ENCODE data around the gene LTBP1. TPM values are rescaled to one million over a fixed set of nuclear protein-coding genes. Genes with fewer than 3 reads are reported as not detected.
A peak's percentile ranks its signal among the peaks of the same experiment; 100 is the strongest.

LTBP1 gene
- total and polyA plus RNA-seq, 7 experiments from 2014 or later = 0.29 to 2.1 TPM; not detected in 5

DNA sequence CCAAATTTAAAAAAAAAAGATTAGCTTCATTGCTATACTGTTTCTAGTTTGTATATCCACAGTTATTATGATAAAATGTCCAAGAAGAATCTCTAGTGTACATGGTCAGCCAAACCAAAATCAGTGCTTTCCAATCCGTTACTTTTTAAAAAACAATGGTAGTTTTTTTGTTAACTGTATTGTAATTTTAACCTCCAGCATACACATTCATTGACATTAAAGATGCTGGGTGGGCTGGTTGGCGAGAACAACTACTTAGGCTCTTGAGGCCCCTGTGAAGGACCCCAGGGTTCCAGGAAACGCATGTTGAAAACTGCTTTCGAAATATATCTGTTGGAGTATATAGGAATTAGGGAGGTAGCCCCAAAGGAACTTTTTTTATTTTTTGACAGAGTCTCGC is 422.4 kb downstream of the LTBP1 start:
- Histone ChIP-seq H3K9me3 (ENCODE audit: control insufficient read depth in 2 of 3, low read length in 3 of 3) (no peaks in the 10 kb centered on the region), H3K36me3 (ENCODE audit: control insufficient read depth in 2 of 3, insufficient read depth in 3 of 3, low read length in 3 of 3) (no peaks in the 10 kb centered on the region), H3K27ac (ENCODE audit: low read depth, low read length) (no peak overlapping the region), H3K4me1 (ENCODE audit: control insufficient read depth in 2 of 2, insufficient read depth in 2 of 2, low read length in 2 of 2) (no peaks in the 10 kb centered on the region), H3K4me3 (ENCODE audit: low read length) (no peak overlapping the region), H3K27me3 (ENCODE audit: control insufficient read depth in 2 of 2, insufficient read depth in 2 of 2, low read length in 2 of 2) (no peaks in the 10 kb centered on the region)
- Mint-ChIP-seq H3K27me3 (peaks cover 0 to 17% (median 3%) of the 10 kb centered on the region in 5 donors), H3K4me1 (no peaks in the 10 kb centered on the region), H3K27ac (no peak overlapping the region), H3K36me3 (peaks cover 0 to 1% (median 0%) of the 10 kb centered on the region in 5 donors), H3K9me3 (no peaks in the 10 kb centered on the region), H3K4me3 (no peak overlapping the region)
- intact Hi-C loops (cut with micrococcal nuclease) = no loop called here
- ATAC-seq = no peak
- CTCF ChIA-PET = no interaction called here
- POLR2A ChIA-PET = no interaction called here
- DNase-seq = no peak

DNA sequence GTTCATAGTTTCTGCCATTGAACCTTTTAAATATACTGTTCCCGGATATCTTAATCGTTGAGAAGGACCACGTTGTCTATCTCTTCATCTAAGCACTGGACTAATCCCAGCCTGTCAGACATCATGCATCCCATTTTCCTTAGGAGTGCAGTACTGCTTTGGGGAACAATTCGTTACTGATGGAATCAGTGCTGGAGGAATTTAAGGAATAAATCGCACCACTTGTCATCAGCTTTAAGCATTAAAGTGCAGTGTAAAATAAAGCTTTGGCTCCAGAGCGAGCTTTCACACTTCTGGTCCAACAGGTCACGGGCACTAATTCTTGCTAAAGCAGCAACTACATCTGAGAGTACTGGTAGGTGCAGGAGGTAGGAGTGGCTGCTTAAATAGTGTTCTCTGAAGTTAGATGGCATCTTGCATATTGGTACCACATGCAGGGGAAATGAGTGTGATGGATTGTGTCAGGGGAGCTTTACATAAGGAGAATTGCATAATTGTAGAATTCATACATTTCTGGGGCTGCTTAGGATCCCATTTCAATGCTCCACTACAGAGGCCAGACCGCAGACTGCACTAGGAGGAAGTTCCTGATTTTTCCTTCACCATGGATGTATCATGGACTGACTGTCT is 424.0 kb downstream of the LTBP1 start:
- H3K27ac ChIP-seq (ENCODE audit: low read depth, low read length) = no peak overlapping the region
- no peak overlapping the region for H3K4me3 Mint-ChIP-seq
- CTCF ChIA-PET = no interaction called here
- H3K27ac Mint-ChIP-seq = no peak overlapping the region
- H3K4me3 ChIP-seq (ENCODE audit: low read length) = no peak overlapping the region
- H3K27me3 ChIP-seq (ENCODE audit: control insufficient read depth in 2 of 2, insufficient read depth in 2 of 2, low read length in 2 of 2) = no peaks in the 10 kb centered on the region
- no peaks in the 10 kb centered on the region for H3K4me1 ChIP-seq (ENCODE audit: control insufficient read depth in 2 of 2, insufficient read depth in 2 of 2, low read length in 2 of 2)
- no peaks in the 10 kb centered on the region for H3K4me1 Mint-ChIP-seq
- H3K36me3 ChIP-seq (ENCODE audit: control insufficient read depth in 2 of 3, insufficient read depth in 3 of 3, low read length in 3 of 3) = no peaks in the 10 kb centered on the region
- no peaks in the 10 kb centered on the region for H3K9me3 ChIP-seq (ENCODE audit: control insufficient read depth in 2 of 3, low read length in 3 of 3)
- H3K9me3 Mint-ChIP-seq = no peaks in the 10 kb centered on the region
- intact Hi-C loops (cut with micrococcal nuclease) = loop anchor here (5.0 to 10.0 kb wide), 2 partner anchors 146 to 598 kb away; no protein-coding TSS in a partner anchor
- no peak for ATAC-seq
- H3K36me3 Mint-ChIP-seq = no peaks in the 10 kb centered on the region
- DNase-seq = no peak
- POLR2A ChIA-PET = no interaction called here
- peaks cover 0 to 15% (median 0%) of the 10 kb centered on the region in 5 donors for H3K27me3 Mint-ChIP-seq

DNA sequence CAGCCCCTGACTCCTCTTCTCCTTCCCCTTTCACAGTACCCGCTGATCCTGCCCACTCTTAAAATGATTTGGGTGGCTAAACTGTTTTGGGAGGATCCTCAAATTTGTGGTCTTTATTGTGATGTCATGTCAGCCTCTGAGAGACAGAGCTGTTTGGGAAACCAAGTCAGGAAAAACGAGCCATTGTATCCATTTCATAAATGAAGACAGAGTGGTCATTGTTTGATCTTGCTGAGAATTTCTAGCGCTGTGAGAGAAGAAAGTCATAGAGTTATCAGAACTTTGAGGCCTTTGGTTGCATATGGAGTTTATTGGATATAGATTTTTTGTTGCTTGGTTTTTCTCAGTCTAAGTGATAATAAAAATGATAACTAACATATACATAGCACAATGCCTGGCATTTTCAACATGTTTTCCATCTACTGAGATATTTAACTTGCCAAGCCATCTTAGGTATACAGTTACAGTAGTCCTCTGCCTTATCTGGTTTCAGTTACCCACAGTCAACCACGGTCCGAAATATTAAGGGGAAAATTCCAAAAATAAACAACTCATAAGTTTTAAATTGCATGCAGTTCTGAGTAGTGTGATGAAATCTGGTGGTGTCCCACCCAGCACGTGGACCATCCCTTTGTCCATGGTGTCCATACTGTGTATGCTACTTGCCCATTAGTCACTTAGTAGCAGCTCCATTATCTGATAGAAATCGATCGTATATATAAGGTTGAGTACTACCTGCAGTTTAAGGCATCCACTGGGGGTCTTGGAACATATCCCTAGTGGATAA is 424.7 kb downstream of the LTBP1 start:
- no peak for DNase-seq
- ChIA-PET POLR2A (no interaction called here), CTCF (interaction anchor here (0.7 to 1.7 kb wide), 5 partner anchors 10 to 367 kb away, joined by 3 to 7 read pairs (median 3); no protein-coding TSS in a partner anchor)
- H3K27ac ChIP-seq (ENCODE audit: low read depth, low read length) = no peak overlapping the region
- Mint-ChIP-seq H3K4me3 (no peak overlapping the region), H3K9me3 (no peaks in the 10 kb centered on the region), H3K27me3 (peaks cover 0 to 11% (median 0%) of the 10 kb centered on the region in 5 donors), H3K36me3 (no peaks in the 10 kb centered on the region), H3K27ac (no peak overlapping the region), H3K4me1 (no peaks in the 10 kb centered on the region)
- no peak for ATAC-seq
- intact Hi-C loops (cut with micrococcal nuclease) = loop anchor here (2.0 to 10.0 kb wide), 3 partner anchors 147 to 599 kb away; no protein-coding TSS in a partner anchor
- no peaks in the 10 kb centered on the region for H3K36me3 ChIP-seq (ENCODE audit: control insufficient read depth in 2 of 3, insufficient read depth in 3 of 3, low read length in 3 of 3)
- no peaks in the 10 kb centered on the region for H3K27me3 ChIP-seq (ENCODE audit: control insufficient read depth in 2 of 2, insufficient read depth in 2 of 2, low read length in 2 of 2)
- no peaks in the 10 kb centered on the region for H3K4me1 ChIP-seq (ENCODE audit: control insufficient read depth in 2 of 2, insufficient read depth in 2 of 2, low read length in 2 of 2)
- no peak overlapping the region for H3K4me3 ChIP-seq (ENCODE audit: low read length)
- no peaks in the 10 kb centered on the region for H3K9me3 ChIP-seq (ENCODE audit: control insufficient read depth in 2 of 3, low read length in 3 of 3)

DNA sequence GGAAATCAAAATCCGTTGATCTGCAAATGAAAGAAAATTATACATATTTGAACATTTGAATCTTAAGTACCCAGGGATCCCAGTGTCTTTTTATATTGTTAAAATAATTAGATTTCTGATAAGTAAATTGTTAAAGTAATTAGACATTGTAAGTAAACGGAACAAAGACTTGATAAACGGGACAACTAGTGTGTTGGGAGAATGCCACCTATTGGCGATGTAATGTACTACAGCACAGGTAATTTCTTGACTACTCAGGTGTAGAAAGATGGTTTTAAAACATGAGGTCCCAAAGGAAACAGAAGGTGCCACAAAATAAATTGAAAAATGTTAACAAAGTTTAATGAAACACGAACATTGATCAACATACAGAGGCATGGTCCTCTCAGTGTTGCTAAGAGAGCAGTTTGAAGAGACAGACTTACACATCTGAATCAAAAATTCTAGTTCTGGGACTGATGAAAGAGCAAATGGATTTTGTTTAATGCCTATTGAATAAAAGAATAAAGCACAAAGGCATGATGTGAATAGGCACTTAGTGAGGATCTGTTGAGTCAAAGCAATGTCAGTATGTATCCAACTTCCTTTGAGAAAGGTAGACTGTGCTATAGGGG is 426.3 kb downstream of the LTBP1 start:
- no peaks in the 10 kb centered on the region for H3K9me3 Mint-ChIP-seq
- ChIA-PET POLR2A (no interaction called here), CTCF (interaction anchor here (1.1 to 1.7 kb wide), 3 partner anchors 9 to 279 kb away, joined by 3 to 7 read pairs (median 3); no protein-coding TSS in a partner anchor)
- ATAC-seq = peak; percentile 58
- Histone ChIP-seq H3K27ac (ENCODE audit: low read depth, low read length) (no peak overlapping the region), H3K4me1 (ENCODE audit: control insufficient read depth in 2 of 2, insufficient read depth in 2 of 2, low read length in 2 of 2) (no peaks in the 10 kb centered on the region), H3K9me3 (ENCODE audit: control insufficient read depth in 2 of 3, low read length in 3 of 3) (no peaks in the 10 kb centered on the region), H3K4me3 (ENCODE audit: low read length) (no peak overlapping the region), H3K27me3 (ENCODE audit: control insufficient read depth in 2 of 2, insufficient read depth in 2 of 2, low read length in 2 of 2) (no peaks in the 10 kb centered on the region), H3K36me3 (ENCODE audit: control insufficient read depth in 2 of 3, insufficient read depth in 3 of 3, low read length in 3 of 3) (no peaks in the 10 kb centered on the region)
- peak in 6 of 9 donors; percentile 2 to 33 (median 27) for DNase-seq
- intact Hi-C loops (cut with micrococcal nuclease) = loop anchor here (1.0 to 10.0 kb wide), 6 partner anchors 148 to 819 kb away; no protein-coding TSS in a partner anchor
- no peak overlapping the region for H3K27ac Mint-ChIP-seq
- no peaks in the 10 kb centered on the region for H3K36me3 Mint-ChIP-seq
- no peaks in the 10 kb centered on the region for H3K4me1 Mint-ChIP-seq
- H3K27me3 Mint-ChIP-seq = peaks cover 0 to 11% (median 0%) of the 10 kb centered on the region in 5 donors
- no peak overlapping the region for H3K4me3 Mint-ChIP-seq

DNA sequence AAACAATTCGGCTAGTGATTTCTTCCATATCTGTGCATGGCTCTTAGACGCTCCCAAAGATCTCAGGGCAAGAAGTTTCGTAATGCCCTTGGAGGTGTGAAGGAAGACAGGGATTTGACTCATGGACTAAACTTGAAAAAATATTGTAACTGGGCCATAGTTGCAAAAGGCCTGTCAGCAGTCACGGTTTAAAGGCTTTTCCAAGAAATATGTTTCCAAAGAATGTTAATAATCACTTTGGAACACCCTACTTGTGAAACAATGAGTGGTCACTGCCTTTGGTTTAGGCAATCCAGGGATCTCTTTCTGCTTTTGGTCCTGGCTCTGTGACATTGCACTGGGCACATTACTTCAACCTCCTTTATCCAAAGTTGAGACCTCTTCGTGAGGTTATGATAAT is 427.2 kb downstream of the LTBP1 start:
- ATAC-seq = no peak
- Mint-ChIP-seq H3K4me3 (no peak overlapping the region), H3K27me3 (peaks cover 0 to 11% (median 0%) of the 10 kb centered on the region in 5 donors)

DNA sequence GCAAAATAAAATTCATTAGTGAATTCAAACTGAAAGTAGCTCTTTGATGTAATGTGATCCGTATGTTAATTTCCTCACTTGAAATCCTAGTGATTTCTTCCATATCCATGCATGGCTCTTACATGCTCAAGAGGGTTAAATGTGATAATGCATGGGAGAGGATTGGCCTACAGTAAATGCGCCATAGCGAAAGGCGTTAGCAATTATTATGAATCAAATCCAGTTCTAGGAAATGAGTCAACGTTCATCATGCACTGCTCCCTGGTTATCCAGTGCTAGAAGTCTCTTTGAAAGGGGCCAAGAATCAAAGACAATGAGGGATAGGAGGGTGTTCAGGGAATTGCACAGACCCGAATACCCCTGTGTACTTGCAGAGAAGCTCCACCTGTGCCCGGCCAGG is 428.3 kb downstream of the LTBP1 start:
- Histone ChIP-seq H3K4me1 (ENCODE audit: control insufficient read depth in 2 of 2, insufficient read depth in 2 of 2, low read length in 2 of 2) (no peaks in the 10 kb centered on the region), H3K4me3 (ENCODE audit: low read length) (no peak overlapping the region)
- no peak overlapping the region for H3K27ac Mint-ChIP-seq

More for the DNA sequence above, 427.2 kb downstream of the LTBP1 start:
- Mint-ChIP-seq H3K36me3 (no peaks in the 10 kb centered on the region), H3K9me3 (no peaks in the 10 kb centered on the region), H3K4me1 (no peaks in the 10 kb centered on the region), H3K27ac (no peak overlapping the region)
- Histone ChIP-seq H3K4me3 (ENCODE audit: low read length) (no peak overlapping the region), H3K4me1 (ENCODE audit: control insufficient read depth in 2 of 2, insufficient read depth in 2 of 2, low read length in 2 of 2) (no peaks in the 10 kb centered on the region), H3K36me3 (ENCODE audit: control insufficient read depth in 2 of 3, insufficient read depth in 3 of 3, low read length in 3 of 3) (no peaks in the 10 kb centered on the region), H3K27ac (ENCODE audit: low read depth, low read length) (no peak overlapping the region), H3K9me3 (ENCODE audit: control insufficient read depth in 2 of 3, low read length in 3 of 3) (no peaks in the 10 kb centered on the region), H3K27me3 (ENCODE audit: control insufficient read depth in 2 of 2, insufficient read depth in 2 of 2, low read length in 2 of 2) (no peaks in the 10 kb centered on the region)
- no peak for DNase-seq
- intact Hi-C loops (cut with micrococcal nuclease) = loop anchor here (1.0 to 10.0 kb wide), 6 partner anchors 149 to 820 kb away; no protein-coding TSS in a partner anchor
- ChIA-PET CTCF (no interaction called here), POLR2A (no interaction called here)

More for the DNA sequence above, 428.3 kb downstream of the LTBP1 start:
- CTCF ChIA-PET = no interaction called here
- Mint-ChIP-seq H3K27me3 (peaks cover 0 to 3% (median 0%) of the 10 kb centered on the region in 5 donors), H3K4me1 (no peaks in the 10 kb centered on the region), H3K9me3 (no peaks in the 10 kb centered on the region), H3K36me3 (no peaks in the 10 kb centered on the region), H3K4me3 (no peak overlapping the region)
- H3K9me3 ChIP-seq (ENCODE audit: control insufficient read depth in 2 of 3, low read length in 3 of 3) = no peaks in the 10 kb centered on the region
- H3K27ac ChIP-seq (ENCODE audit: low read depth, low read length) = no peak overlapping the region
- DNase-seq (no peak), ATAC-seq (no peak)
- no peaks in the 10 kb centered on the region for H3K36me3 ChIP-seq (ENCODE audit: control insufficient read depth in 2 of 3, insufficient read depth in 3 of 3, low read length in 3 of 3)
- intact Hi-C loops (cut with micrococcal nuclease) = loop anchor here in 1 of 2 donors (10.0 kb wide), 1 partner anchor 150 kb away; no protein-coding TSS in a partner anchor
- POLR2A ChIA-PET = interaction anchor here (0.6 kb wide), 1 partner anchor 1085 kb away, joined by 3 read pairs; no protein-coding TSS in a partner anchor
- H3K27me3 ChIP-seq (ENCODE audit: control insufficient read depth in 2 of 2, insufficient read depth in 2 of 2, low read length in 2 of 2) = no peaks in the 10 kb centered on the region

All from naive thymus-derived CD4-positive, alpha-beta T cell (primary cell).